AG10803 (cell line): ENCODE measurements around the gene RAD51D.
"Not testable (repeated sequence)": the region's sequence is repeated elsewhere in the genome, so short reads cannot be mapped to it uniquely, and the experiment has no call there.

Experiments used
- DNase-seq: peaks from one replicate; pipeline ENCODE4 v3.0.0; 2010; ENCODE audit warnings: low read depth
- H3K4me3 ChIP-seq: 2 replicates; pipeline ENCODE4 v1.5.1; 2011; ENCODE audit warnings: mild to moderate bottlenecking, low read length, control low read depth
- TF ChIP-seq, protein P1 (sequence below): conservative IDR thresholded peaks from 2 replicates; pipeline ENCODE4 v1.5.1; 2011; ENCODE audit warnings: mild to moderate bottlenecking, low read length, control low read depth, inconsistent platforms

The RAD51D gene

DNA sequence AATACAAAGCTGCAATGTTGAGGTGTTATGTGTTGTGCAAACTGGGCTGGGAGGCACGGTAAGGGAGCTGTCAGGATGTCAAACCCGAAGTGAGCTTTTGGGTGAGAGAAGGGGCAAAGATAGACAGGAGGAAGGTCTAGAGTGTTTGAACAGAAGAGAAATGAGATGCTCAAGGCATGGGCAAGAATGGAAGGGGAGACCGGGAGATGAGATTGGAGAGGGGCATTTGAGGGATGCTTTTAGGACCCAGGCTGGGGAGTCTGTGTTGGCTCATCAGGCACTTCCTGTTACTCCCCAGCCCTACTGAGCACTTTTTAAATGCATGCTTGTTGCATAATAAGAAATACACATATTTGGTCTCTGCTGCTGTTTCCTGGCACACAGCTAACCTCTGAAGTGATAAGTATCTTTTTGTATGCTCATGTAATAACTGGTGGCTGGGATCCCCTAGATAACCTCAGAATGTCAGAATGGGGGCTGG is 41.7 kb upstream of the RAD51D start:
- DNase-seq: no peak
- H3K4me3 ChIP-seq: no peak overlapping the region
- TF ChIP-seq, protein P1, sequence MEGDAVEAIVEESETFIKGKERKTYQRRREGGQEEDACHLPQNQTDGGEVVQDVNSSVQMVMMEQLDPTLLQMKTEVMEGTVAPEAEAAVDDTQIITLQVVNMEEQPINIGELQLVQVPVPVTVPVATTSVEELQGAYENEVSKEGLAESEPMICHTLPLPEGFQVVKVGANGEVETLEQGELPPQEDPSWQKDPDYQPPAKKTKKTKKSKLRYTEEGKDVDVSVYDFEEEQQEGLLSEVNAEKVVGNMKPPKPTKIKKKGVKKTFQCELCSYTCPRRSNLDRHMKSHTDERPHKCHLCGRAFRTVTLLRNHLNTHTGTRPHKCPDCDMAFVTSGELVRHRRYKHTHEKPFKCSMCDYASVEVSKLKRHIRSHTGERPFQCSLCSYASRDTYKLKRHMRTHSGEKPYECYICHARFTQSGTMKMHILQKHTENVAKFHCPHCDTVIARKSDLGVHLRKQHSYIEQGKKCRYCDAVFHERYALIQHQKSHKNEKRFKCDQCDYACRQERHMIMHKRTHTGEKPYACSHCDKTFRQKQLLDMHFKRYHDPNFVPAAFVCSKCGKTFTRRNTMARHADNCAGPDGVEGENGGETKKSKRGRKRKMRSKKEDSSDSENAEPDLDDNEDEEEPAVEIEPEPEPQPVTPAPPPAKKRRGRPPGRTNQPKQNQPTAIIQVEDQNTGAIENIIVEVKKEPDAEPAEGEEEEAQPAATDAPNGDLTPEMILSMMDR: no peak

DNA sequence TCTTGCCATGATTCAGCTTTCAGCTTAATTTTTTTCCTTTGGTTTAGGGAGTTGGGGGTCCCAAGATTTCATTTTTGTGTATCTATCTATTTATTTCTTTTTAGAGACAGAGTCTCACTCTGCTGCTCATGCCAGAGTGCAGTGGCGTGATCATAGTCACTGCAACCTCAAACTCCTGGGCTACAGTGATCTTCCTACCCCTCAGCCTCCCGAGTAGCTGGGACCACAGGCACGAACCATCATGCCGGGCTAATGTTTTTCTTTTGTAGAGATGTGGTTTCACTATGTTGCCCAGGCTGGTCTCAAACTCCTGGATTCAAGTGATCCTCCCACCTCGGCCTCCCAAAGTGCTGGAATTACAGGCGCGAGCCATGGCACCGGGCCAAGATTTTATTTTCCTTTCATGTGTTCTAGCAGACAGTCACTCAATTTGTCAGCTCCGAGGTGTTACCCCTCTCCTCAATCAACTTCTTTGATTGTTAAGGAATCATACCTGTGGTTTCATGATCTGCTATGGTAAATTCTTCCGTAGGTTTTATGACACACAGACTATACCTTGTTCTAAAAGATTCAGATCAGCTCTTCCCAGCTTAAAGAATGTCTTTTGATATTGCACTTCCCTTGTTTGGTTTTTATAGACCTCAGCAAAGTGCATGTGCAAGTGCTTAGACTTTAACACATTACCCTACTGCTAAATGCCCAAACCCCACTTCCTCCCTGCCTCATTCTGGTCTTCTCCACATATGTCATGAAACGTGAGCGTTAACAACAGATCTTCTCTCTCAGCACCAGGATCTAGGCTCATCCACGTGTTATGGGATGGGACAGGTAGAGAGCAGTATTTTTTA is 40.9 kb upstream of the RAD51D start:
- TF ChIP-seq, protein P1: no peak
- no peak overlapping the region for H3K4me3 ChIP-seq
- DNase-seq: no peak

DNA sequence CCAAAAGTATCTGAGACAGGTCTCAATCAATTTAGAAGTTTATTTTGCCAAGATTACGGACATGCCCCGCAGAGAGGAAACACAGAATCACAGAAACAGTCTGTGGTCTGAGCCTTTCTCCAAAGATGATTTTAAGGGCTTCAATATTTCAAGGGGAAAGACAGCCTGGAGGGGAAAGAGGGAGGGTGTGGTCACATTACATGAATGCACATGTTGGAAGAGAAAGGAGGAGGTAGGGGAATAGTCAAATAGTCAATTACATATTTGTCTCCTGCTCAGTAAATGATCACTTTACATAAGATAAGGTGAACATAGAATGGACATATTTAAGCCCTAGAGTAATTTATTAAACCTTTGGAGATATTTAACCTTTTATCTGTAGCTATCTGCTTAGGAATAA is 40.3 kb upstream of the RAD51D start:
- TF ChIP-seq, protein P1: no peak
- no peak overlapping the region for H3K4me3 ChIP-seq
- no peak for DNase-seq

DNA sequence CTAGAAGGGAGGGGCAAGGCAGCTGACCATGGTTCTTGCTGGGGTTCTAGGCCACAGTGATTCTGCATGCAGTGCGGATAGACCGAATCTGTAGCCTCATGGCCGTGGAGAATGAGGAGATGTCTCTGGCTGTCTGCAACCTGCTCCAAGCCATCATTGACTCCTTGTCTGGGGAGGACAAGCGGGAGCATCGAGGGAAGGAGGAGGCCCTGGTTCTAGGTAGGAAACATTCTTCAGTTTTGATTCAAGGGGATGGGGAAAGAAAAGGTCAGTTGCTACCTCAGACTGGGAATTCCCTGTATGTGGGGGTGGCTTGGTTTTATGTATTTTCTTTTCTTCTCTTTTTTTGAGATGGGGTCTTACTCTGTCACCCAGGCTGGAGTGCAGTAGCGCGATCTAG is 35.6 kb upstream of the RAD51D start:
- TF ChIP-seq, protein P1: no peak
- H3K4me3 ChIP-seq: no peak overlapping the region
- DNase-seq: no peak

DNA sequence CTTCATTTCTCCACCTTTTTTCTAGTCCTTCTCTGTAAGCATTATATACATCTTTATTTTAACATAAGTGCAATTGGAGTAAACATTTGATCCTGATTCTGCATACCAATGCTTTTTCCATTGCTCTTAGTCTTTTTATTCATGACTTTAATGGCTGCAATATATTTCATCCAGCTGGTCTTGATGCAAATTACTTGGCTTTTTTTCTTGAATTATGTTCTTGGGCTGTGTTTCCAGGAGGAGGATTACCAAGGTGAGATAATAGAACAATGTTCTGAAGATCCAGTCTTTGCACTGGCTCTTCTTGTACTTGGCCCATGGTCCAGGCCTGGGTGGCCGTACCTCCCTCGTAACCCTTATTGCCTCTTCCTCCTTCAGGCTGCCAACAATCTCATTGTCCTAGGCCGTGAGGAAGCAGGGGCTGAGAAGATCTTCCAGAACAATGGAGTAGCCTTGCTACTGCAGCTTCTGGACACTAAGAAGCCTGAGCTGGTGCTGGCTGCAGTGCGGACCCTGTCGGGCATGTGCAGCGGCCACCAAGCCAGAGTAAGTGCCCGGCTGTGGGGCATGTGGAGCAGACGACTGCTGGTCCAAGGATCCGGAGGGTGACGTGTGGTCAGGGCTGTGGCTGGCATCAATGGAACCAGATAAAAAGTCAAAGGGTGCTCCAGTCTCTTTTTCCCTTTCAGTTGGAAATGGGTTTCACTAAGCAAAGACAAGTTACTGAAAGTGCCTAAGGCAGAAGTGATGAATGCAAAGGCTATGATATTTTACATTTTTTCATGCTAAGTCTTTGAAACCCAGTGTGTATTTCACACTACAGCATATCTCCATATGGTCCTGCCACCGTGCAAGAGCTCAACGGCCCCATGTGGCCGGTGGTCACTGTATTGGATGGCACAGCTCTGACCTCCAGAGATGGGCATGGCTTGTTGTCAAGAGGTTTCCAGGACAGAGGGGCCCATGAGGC is 34.8 kb upstream of the RAD51D start:
- no peak for DNase-seq
- H3K4me3 ChIP-seq: no peak overlapping the region
- TF ChIP-seq, protein P1: no peak

DNA sequence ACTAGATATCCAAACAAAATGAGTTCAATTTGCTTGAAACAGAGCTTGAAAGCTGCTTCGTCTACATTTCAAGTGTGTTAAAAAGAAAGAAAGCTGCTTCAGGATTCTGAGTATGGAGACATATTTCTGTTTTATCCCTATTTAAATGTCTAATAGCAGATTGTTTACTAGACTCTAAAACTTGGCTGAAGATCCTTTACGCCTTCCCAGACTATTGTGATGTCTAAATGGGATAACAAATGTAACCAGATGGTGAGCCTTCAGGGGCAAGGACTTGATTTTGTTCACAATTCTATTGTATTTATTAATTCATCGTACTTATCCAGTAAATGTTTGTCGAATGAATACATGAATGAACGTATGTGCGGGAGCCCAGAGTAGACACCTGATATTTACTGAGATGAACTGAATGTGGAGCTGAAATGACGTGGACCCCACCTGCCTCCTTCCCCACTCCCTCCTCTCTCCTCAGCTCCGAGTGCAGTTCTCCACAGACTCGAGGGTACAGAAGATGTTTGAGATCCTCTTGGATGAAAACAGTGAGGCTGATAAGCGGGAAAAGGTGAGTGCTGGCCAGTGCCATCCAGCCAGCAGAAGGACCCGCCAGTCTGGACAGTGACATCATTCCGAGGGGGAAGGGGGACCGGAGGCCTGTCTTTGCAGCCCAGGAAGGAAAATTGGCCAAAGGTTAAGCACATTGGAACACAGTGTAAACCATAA is 32.9 kb upstream of the RAD51D start:
- DNase-seq: no peak

DNA sequence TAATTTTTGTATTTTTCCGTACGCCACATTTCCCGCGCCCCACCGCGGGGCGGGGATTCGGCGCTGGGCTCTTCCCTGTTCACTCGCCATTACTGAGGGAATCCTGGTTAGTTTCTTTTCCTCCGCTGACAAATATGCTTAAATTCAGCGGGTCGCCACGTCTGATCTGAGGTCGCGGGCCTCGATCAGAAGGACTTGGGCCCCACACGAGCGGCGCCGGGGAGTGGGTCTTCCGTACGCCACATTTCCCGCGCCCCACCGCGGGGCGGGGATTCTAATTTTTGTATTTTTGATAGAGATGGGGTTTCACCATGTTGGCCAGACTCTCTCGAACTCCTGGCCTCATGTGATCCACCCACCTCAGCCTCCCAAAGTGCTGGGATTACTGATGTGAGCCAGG is 31.4 kb upstream of the RAD51D start:
- not testable (repeated sequence) for H3K4me3 ChIP-seq, DNase-seq

More for the DNA sequence above, 32.9 kb upstream of the RAD51D start:
- TF ChIP-seq, protein P1: no peak
- no peak overlapping the region for H3K4me3 ChIP-seq
